GM12878 (cell line): ENCODE results near the gene ZNF513. TPM values are rescaled to one million over a fixed set of nuclear protein-coding genes. Genes with fewer than 3 reads are reported as not detected.
A peak's percentile ranks its signal among the peaks of the same experiment; 100 is the strongest.

Experiments
- BMI1 ChIP-seq: fragments of 450-650 bp; IDR thresholded peaks from 2 replicates; pipeline ENCODE4 v1.6.1; 2016; ENCODE audit warnings: mild to moderate bottlenecking, moderate library complexity, borderline replicate concordance
- CBX3 ChIP-seq: fragments of 200-600 bp; sonication (generic); IDR thresholded peaks from 2 replicates; pipeline ENCODE4 v1.6.1; 2016; ENCODE audit warnings: low read depth, borderline replicate concordance
- E2F8 ChIP-seq: fragments of 450-650 bp; IDR thresholded peaks from 2 replicates; pipeline ENCODE4 v1.6.1; 2018; ENCODE audit warnings: mild to moderate bottlenecking, low read depth, moderate library complexity; ENCODE audit not compliant: partially characterized antibody
- EGR1 ChIP-seq, 2 experiments: IDR thresholded peaks; 1 replicate in 1 of 2; 2 replicates in 1 of 2; pipeline ENCODE4 v1.6.1; 2011 to 2012; ENCODE audit warnings: low read depth in 2 of 2, low read length in 2 of 2, borderline replicate concordance in 1 of 2, mild to moderate bottlenecking in 1 of 2, moderate library complexity in 1 of 2
- ESRRA ChIP-seq: IDR thresholded peaks from 2 replicates; pipeline ENCODE4 v1.6.1; 2012; ENCODE audit warnings: mild to moderate bottlenecking, low read length, improper control_type of control experiment
- MLLT1 ChIP-seq: fragments of 450-650 bp; IDR thresholded peaks from 2 replicates; pipeline ENCODE4 v1.6.1; 2016; ENCODE audit warnings: mild to moderate bottlenecking
- RCOR1 ChIP-seq: conservative IDR thresholded peaks from 2 replicates; pipeline ENCODE4 v1.6.1; 2012; ENCODE audit warnings: low read depth, low read length, improper control_type of control experiment
- RFX5 ChIP-seq: IDR thresholded peaks from 2 replicates; pipeline ENCODE4 v1.6.1; 2011; ENCODE audit warnings: low read depth, low read length, improper control_type of control experiment
- SKIL ChIP-seq: fragments of 450-650 bp; IDR thresholded peaks from 2 replicates; pipeline ENCODE4 v1.6.1; 2017; ENCODE audit warnings: mild to moderate bottlenecking, low read depth, inconsistent platforms; ENCODE audit not compliant: poor library complexity, severe bottlenecking
- SMAD1 ChIP-seq: fragments of 450-650 bp; IDR thresholded peaks from 2 replicates; pipeline ENCODE4 v1.6.1; 2018; ENCODE audit warnings: mild to moderate bottlenecking, low read depth; ENCODE audit not compliant: partially characterized antibody
- SMAD5 ChIP-seq: IDR thresholded peaks from 2 replicates; pipeline ENCODE4 v1.6.1; 2016; ENCODE audit warnings: antibody characterized with exemption, low read depth
- SPI1 ChIP-seq: IDR thresholded peaks from 2 replicates; pipeline ENCODE4 v1.6.1; 2011; ENCODE audit warnings: low read depth, mild to moderate bottlenecking, low read length, moderate library complexity, borderline replicate concordance; ENCODE audit not compliant: insufficient read depth
- SREBF1 ChIP-seq: IDR thresholded peaks from 2 replicates; pipeline ENCODE4 v1.6.1; 2012; ENCODE audit warnings: mild to moderate bottlenecking, low read length
- TCF3 ChIP-seq: IDR thresholded peaks from 2 replicates; pipeline ENCODE4 v1.6.1; 2012; ENCODE audit warnings: low read depth, mild to moderate bottlenecking, low read length, borderline replicate concordance; ENCODE audit not compliant: insufficient read depth
- WRNIP1 ChIP-seq: IDR thresholded peaks from 2 replicates; pipeline ENCODE4 v1.6.1; 2011; ENCODE audit warnings: low read depth, low read length, improper control_type of control experiment, borderline replicate concordance
- ZBTB40 ChIP-seq: fragments of 450-650 bp; IDR thresholded peaks from 2 replicates; pipeline ENCODE4 v1.6.1; 2016; ENCODE audit warnings: mild to moderate bottlenecking, moderate library complexity, borderline replicate concordance
- ZNF217 ChIP-seq: fragments of 450-650 bp; IDR thresholded peaks from 2 replicates; pipeline ENCODE4 v1.6.1; 2017; ENCODE audit warnings: antibody characterized with exemption, mild to moderate bottlenecking
- ZNF384 ChIP-seq: IDR thresholded peaks from 2 replicates; pipeline ENCODE4 v1.6.1; 2012; ENCODE audit warnings: low read depth, mild to moderate bottlenecking, low read length, improper control_type of control experiment, borderline replicate concordance
- polyA plus RNA-seq, 11 experiments: library from polyadenylated mRNA; depleted of rRNA in 4 of 11; unstranded in 6 of 11; stranded (reverse) in 5 of 11; fragments of >200 nt; fragmentation: Nextera tagmentation in 4 of 11; fragmentation: Illumina TruSeq in 1 of 11; extraction: Ambion mirVana in 4 of 11; extraction: Trizol in 1 of 11; gene quantifications; 1 replicate in 1 of 11; 2 replicates in 10 of 11; pipeline versions ENCODE4 v1.2.1 to v1.2.3, GENCODE V29; 2011 to 2016; ENCODE audit warnings: inconsistent platforms in 2 of 11, missing spikeins in 2 of 11, low read depth in 1 of 11
- total RNA-seq, 4 experiments: library from RNA; depleted of rRNA in 3 of 4; stranded (reverse); fragments of >200 nt in 3 of 4; fragmentation: Illumina TruSeq in 1 of 4; extraction: Trizol in 1 of 4; gene quantifications; 2 replicates each; pipeline versions ENCODE4 v1.2.1 to v1.2.3, GENCODE V29; 2013 to 2021

Gene ZNF513
- total and polyA plus RNA-seq, 10 of the 15 experiments (the other 5 are each of a cell fraction or from before 2014, with no cell fraction given) = 0.06 to 16.4 (median 5.6) TPM

GRCh38 chr2:27380626-27381545 lies at the start of gene ZNF513 (continued):
- TF ChIP-seq E2F8 (peak; percentile 63), ZBTB40 (peak; percentile 93), SMAD1 (no peak), RCOR1 (no peak), ZNF217 (0 out of 2 replicates have a peak, but pooled peaks have one; percentile 39), EGR1 (IDR thresholded peaks at IDR 0.05; ENCODE audit: borderline replicate concordance in 1 of 2, low read depth in 2 of 2, low read length in 2 of 2) (peak; percentile 9 to 25; a peak in 1 of 3 replicates), SREBF1 (peak; percentile 86), MLLT1 (peak; percentile 97), BMI1 (no peak), ESRRA (no peak), WRNIP1 (no peak), SMAD5 (no peak), CBX3 (no peak), ZNF384 (no peak), SPI1 (no peak), TCF3 (peak; percentile 80; the same call in 1 of the 2 replicates), RFX5 (0 out of 2 replicates have a peak, but pooled peaks have one; percentile 52), SKIL (no peak)
